ENCODE results near the gene MINDY4B.

DNA sequence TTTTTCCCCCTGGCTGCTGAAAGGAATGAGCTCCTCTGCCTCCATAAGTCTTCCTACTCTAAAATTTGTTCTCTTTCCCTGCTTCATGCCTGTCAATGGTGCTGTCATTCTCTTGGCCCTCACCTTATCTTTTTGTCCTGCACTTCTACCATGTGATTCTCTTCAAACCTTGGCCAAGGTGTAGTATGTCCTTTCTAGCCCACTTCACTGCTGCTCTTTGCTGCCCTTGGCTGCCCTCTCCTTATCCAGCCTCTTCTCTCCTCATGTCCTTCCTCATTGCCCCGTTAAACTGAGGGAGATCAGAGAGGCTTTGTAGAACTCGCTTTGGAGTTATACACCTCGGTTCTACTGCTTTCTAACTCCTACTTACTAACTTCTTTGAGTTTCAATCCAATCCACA lies 19.7 kb downstream of the MINDY4B start:
- TF ChIP-seq, protein P1, sequence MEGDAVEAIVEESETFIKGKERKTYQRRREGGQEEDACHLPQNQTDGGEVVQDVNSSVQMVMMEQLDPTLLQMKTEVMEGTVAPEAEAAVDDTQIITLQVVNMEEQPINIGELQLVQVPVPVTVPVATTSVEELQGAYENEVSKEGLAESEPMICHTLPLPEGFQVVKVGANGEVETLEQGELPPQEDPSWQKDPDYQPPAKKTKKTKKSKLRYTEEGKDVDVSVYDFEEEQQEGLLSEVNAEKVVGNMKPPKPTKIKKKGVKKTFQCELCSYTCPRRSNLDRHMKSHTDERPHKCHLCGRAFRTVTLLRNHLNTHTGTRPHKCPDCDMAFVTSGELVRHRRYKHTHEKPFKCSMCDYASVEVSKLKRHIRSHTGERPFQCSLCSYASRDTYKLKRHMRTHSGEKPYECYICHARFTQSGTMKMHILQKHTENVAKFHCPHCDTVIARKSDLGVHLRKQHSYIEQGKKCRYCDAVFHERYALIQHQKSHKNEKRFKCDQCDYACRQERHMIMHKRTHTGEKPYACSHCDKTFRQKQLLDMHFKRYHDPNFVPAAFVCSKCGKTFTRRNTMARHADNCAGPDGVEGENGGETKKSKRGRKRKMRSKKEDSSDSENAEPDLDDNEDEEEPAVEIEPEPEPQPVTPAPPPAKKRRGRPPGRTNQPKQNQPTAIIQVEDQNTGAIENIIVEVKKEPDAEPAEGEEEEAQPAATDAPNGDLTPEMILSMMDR (IDR thresholded peaks at IDR 0.05): no peak
- TF ChIP-seq POLR2A (IDR thresholded peaks at IDR 0.05): no peak
